NCI-H1930 (cell line): Measurements from ENCODE around the gene NPEPL1.

ENCODE experiments used
- DNase-seq, 2 experiments: peaks; one replicate each; lab custom pipeline; 2025; lab: John Stamatoyannopoulos, UW

Gene NPEPL1

DNA sequence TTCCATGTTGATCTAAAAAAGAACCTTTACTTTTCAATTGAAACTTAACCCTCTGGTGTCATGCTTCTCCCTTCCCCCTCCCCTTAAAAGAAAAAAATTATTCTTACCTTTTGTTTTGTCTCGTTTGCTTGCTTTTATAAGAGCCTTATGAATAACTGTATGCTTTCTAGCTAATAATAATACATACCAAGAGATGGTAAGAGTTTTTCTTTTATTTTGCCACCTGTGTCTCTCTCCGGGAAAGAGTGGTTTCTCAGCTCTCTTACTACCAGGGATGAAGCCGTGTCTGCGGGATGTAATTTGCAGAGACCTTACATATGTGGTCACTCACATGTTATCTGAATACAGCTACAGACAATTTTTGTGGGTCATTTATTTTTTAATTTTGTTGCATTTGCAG lies 33.8 kb upstream of the NPEPL1 start:
- DNase-seq = no peak

DNA sequence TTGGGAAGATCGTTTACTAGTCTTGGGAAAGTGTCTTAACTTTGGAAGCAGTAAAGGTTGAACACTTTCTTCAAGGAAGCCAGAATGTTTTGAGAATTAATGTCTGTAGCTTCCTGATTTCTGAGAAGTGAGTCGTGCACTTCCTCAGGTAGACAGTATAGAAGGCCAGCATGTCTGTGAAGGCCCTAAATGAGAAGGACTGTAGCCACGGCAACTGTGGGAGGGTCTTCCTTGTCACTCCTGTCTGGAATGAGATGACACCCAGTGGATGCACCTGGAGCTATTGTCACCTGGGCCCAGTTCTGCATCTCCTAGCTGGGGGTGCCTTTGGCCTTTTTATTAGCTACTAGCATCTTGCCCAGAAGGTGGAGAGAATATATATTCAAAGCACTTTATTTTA lies 32.8 kb upstream of the NPEPL1 start:
- DNase-seq = peak; percentile 16 to 33

DNA sequence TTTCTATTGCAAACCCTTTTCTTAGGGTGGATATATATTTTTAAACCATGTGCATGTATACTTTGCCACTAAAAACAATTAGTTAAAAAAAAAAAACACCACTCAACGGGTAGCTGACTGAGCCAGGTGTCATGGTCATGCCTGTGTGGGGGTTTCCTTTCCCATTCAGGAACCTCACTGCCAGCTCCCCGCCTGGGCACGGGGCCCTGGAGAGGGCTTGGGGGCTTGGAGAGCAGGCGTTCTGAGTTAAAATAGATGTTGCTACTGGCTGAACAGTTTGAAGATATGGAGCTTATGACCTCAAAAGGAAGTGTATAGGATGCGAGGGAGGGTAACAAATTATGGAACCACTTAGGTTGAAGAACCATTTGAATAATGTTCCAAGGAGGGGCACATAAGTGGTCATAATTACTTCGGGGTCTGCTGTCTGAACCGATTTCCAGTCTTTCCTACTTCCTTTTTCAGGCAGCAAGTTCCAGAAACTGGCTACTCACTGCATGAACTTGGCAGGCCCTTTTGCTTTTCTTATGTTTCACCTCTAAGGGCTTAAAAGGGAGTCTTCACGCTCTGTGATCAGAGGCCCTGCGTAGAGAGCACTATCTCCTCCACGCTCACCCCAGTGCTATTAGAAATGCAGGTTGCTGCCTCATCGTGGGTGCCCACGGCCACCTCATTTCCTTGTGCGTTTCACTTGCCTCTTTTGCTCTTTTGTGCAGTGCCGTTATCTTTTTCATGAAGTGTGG lies 31.6 kb upstream of the NPEPL1 start:
- no peak for DNase-seq

DNA sequence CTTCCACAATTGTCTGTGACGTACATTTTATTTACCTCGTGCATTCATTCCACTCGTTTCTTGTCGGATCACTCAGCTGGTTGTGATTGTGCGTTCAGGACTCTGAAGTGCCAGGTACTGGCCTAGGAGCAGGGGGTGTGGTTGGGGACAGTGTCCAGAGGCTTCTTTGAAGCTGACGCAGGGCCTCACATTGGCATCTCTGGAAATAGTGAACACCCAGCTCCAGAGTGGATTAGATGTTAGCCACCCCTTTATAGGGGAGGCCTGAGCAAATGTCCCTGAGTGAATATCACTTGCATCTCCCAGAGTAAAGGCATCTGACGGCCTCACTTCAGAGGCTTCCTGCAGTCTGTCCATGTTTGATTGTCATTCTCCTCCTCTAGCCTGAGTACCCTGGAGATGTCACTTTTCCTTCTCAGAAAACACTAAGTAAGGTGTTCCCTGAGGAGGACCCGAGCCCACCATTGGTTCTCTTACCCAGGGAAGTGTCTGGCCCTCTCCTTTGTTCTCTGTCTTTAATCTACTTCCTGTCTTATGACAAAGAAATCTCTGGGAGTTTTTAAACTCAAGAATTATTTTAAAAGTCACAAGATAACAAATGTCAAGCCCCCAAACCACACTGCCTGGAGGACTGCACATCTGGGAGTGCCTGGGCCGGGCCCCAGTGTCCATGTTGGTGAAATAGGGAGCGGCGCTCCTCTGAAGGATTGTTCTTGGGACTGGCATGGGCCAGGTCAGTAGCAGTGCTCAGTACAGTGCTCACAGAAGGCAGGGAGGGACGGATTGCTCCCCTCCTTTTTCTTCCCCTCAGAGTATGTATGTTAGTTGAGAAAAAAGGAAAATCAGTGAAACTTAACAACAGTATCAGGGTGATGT lies 30.8 kb upstream of the NPEPL1 start:
- no peak for DNase-seq

DNA sequence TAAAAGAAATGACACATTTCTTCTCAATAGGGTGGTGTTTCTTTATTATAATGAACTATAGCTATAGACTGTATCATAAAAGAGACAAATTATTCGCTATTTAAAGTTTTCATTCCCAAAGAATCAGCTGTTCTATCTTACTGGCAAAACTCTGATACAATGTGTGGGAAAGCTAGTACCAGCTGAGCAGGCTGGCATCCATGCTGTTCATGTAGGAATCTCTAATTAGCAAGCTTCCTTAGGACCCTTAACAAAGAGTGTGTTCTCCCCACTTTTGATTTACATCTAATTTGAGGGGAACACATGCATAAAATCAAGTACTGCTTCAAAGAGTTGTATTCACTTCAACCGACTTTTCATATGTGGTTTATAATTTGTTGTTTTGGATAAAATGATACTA lies 28.3 kb upstream of the NPEPL1 start:
- no peak for DNase-seq

DNA sequence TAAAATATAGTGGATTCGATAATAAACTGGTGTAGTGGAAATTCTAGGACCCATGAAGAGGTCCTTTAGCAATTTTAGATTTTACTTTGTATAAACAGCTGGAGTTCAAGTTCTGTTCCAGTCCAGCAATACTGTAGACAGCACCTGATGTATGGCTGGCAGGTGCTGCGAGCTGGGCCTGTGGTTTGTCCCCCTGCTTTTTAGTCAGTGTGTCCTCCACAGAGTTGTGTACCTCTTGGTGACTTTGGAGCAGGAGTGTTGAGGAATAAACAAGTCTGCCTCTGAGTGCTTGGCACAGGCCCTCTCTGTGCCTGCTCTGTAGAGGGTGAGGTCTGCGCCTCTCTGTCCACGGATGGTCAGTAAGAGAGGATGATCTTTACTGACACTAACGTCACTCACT lies 27.7 kb upstream of the NPEPL1 start:
- no peak for DNase-seq

DNA sequence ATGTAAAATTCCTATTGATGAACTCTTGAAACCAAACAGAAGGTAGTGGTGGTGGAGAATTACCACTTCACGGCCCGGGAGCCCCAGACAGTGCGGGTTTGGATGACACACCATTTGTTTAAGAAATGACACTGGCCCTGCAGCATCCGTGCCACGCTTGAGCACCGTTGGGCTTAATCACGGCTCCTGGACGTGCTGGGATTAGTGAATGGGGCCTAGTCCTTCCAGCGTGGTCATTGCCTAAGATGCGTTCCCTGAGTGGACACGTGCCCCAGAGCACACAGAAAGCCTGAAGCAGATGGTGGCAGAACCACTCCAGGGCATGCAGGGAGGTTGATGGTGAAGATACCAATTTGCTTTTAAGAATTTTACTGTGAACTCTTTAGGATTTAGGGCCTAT lies 27.0 kb upstream of the NPEPL1 start:
- DNase-seq = no peak

DNA sequence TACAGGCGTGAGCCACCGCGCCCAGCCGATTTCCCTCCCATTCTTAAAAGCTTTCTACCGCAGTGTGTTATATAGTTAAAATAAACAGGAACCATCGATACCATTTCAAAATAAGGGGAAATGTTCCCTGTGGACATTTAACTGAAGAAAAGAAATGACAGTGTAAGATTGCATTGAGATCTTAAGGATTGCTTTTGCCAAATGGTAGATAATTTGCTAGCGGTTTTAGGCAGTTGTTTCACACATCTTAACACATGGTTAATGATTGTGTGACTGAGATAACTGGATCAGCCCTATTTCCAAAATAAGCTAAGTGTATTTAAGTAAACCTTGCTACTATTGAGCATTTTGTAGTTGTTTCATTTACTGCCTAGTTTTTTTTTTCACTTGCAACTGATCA lies 25.9 kb upstream of the NPEPL1 start:
- DNase-seq = no peak

DNA sequence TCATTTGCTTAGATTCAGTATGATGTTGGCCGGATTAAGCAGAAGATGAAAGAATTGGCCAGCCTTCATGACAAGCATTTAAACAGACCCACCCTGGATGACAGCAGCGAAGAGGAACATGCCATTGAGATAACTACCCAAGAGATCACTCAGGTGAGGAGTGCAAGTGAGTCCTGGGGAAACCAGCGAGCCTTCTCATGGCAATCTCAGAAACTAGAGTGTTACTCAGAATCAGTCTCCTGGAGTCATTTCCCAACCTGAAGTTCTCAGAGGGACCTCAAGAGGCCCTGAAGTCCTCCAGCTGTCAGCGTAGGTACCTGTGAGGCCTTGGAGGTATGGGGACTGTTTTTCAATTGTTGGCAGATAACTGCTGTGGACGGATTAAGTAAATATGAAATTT lies 24.6 kb upstream of the NPEPL1 start:
- no peak for DNase-seq

DNA sequence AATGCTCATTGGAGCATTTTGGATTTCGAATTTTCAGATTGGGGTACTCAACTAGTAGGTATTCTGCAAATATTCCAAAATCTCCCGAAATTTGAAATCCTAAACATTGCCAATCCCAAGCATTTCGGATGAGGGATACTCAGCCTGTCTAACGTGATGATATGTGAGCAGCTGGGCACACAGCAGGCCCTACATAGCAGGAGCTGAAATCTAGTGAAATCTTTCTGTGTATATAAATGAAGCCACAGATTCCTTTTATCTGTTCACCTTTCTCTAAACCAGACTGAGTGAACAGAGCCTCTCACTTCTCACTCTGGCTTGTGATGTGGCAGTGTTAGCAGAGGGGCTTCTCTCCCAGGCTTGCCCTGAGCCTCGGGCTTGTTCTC lies 23.7 kb upstream of the NPEPL1 start:
- no peak for DNase-seq

DNA sequence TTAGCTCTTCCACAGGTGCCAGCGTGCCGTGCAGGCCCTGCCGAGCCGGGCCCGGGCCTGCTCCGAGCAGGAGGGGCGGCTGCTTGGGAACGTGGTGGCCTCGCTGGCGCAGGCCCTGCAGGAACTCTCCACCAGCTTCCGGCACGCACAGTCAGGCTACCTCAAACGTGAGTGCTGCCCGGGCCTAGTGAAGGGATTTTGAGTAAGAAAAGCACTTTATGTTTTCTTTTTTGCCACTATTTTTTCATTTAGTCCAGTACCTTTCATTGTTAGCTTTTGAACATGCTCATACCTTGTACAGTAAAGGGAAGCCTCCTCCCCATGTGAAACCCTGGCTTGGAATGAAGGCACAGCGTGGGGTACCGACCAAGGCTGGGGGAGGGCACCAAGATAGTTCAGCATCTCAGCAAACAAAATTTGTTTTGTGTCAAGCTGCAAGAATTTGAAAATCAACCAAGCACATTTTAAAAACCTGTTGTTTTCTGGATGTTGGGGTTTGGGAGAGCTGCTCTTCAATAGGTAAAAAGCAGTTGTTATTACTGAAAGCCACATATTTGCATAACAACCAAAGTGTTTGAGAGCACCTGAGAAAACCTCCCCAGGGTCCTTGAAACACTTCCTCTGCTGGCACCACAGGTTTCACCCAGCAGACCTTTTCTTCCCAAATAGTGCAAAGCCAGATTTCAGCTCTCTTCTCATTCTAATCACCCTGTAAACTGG lies 23.2 kb upstream of the NPEPL1 start:
- no peak for DNase-seq

DNA sequence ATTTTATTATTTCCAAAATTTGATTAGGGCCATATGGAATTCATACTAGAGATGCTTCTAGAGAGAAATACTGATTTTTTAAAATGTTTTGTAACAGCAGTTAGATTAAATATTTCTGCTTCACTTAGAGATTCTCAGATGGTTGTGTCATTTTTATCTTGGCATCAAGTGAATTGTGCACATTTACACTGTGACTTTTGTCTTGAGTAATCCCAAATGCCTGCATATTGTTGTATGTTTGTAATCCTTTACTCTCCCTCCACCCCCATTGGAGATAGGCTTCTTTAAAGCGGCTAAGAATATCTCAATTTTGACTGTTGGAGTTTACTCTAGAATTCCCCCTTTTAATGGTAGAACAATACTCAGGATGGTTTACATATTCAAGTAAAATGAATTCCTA lies 22.5 kb upstream of the NPEPL1 start:
- DNase-seq = no peak

DNA sequence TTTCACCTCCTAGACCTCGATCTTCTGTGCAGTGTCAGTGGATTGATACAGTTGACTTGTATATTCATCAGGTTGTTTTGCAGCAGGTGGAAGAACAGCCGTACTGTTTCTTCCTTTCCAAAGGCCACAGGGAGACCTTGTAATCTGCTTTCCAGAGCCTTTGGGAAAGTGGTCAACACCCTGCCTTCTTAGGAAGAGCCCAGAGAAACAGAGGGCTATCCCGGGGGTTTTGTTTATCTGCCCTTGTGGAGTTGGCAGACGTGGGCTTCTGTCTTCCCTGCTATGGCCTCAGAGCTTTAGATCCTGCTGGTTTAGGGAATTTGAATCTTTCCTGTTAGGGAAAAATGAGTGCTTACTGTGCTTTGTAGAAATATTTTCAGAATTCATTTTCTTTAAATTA lies 21.9 kb upstream of the NPEPL1 start:
- DNase-seq = no peak

DNA sequence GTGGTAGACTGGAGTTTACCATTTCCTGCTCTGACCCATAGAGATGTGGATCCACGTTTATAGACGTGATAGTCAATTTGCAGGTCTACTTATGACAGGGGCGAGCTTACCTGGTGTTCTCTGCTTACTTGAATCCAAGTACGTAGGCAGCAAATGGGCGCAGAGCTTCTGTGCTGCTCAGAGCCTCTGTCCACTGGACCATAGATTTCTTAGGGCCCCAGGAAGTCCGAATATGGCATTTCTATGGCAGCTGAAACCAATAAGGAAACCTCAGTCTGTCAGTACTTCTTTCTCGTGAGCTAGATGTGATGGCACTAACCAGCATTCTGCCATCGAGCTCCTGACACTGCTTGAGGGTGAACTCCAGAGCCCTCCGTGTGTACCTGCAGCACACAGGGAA lies 19.5 kb upstream of the NPEPL1 start:
- no peak for DNase-seq

DNA sequence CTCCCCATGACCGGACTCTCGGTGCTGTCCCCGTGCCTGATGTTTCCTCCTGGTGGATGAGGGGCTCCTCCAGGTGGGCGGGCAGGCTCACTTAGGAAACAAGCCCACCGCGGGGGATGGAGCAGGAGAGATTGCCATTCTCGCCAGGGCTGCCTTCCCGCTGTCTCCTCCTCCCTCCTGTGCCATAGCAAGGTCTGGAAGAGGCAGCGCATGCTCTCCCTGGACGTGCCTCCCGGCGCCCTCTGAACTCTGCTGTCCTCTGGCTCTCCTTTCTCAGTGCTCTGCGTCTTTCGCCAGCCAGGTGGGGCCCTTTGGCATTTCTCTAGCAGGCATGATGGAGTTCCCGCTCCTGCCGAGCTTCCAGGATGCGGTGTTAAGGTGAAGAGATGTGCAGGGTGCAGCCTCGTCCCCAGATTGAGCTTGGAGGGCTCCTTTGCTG lies 17.4 kb upstream of the NPEPL1 start:
- no peak for DNase-seq

DNA sequence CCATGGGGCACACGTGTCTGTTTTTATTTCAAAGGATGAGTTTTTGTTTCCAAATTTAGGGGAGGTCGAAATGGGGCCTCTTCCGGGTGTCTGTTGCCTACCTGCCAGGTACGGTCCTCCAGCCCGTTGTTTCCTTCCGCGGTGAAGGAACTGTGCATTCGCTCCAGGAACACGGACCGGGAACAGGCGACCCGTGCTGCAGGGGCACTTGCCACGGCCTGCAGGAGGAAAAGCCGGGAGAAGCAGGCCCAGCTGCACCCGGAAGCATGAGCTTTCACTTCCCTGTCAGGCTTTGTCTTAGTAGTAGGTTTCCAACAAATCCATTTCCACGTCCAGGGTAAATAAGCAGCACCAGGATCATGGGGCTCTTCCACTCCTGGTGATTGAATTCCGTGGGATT lies 17.0 kb upstream of the NPEPL1 start:
- no peak for DNase-seq

DNA sequence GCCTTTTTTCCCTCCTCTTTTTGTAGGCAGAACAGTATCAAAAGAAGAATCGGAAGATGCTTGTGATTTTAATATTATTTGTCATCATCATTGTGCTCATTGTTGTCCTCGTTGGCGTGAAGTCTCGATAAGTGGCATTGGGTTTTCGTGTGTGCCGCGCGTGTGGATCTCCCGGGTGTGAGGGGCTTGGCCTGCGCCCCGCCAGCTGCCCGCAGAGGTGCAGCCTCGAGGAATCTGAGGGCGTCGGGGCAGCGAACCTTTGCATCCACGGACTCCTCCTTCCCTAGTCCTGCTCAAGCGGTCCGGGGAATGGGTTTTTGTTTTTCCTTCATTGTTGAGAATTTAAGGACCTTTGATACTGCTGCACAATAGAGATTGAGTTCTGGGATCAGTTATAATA lies 16.4 kb upstream of the NPEPL1 start:
- DNase-seq = no peak

DNA sequence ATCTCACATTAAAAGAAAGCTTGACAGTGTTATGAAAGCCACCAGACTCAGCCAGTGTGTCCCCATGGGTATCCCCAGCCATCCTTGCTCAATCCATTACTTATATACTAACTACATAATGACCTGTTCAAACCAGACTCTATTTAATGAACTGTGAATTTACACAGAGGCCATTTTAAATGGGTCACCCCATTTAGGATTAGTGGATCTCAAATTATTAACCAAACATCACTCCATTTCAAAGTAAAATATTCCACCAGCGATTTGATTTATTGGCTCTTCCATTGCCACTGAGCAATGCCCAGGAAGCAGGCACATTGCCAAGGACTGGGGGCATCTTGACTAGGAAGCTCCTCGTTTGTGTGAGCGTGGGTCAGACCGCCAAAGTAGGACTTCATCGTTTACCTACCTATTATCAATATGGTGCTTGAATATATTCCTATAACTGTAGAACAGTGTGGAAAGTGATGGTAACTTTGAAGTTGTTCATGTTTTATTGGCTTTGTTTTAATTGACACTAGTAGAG lies 15.5 kb upstream of the NPEPL1 start:
- peak in 1 of 2 experiments; percentile 26 for DNase-seq

DNA sequence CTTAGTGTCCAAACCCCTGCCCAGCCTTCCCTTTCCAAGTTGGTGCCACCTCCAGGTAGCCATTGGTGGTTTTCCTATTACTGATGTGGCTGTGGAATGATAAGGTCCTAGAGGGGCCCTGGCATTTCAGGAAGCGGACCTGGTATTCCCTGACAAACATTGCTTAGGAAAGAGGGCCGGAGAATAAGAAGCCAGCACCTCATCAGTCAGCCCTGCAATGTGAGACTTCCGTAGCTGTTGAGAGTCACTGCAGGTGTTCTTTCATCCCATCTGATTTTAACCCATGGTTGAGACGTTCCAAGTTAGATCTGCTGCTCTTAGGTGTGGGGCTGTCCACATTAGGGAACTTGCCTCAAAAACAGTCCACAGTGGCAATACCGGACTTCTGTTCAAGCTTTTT lies 14.8 kb upstream of the NPEPL1 start:
- no peak for DNase-seq

DNA sequence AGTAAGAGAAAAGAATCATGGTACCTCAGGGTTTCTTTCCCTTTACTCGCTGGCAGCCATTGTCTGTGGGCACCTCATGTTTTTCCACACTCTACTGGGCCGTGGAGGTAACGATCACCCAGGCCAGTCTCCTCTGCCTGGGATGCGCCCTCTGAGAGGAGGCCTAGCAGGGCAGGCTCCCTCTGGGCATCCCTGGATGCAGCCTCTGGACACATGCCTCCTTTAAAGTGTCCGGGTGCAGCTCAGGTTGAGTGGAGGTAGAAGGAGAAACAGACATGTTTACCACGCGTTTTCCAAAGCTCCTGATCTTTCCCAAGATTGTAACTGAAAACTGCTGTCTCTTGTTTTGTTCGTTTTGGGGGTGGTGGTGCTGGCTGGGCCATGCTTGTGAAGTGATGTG lies 13.8 kb upstream of the NPEPL1 start:
- DNase-seq = no peak

DNA sequence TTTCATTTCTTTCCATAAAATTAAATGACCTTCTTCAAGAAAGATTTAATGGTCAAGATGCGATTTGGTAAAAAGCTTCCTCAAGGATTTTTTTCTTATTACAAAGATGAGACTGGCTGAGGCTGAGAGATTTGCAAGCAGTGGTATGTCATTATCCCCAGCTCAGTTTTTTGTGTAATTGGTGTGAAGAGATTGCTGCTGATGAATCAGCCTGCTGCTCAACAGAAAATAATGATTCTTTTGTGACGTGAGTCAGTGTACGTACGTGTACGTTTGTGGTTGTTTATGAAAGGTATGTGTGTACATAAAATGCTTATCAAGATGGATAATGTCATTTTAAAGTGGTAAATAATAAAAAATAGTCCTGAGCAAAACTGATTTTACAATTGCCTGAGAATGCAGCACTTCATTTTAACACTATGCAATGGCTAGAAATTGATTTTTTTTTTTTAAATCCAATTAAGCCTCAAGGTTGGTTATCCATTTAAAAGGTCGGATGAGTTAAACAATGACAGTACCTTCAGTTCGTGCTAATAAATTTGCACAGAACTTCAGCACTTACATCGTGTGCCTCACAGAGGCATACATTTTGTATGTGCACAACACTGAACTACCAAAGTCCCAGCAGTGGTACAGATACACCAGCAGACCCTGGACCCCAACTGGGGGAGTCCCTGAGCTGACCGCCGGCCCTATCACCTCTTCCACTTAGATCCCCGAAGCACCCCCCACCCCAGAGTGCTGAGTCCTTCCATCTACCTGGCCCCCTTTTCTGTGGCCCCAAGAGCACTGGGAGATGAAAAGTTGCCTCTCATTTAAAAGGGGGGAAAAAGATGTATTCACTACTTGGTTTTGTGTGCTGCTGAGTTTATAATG lies 9.7 kb upstream of the NPEPL1 start:
- DNase-seq = no peak

DNA sequence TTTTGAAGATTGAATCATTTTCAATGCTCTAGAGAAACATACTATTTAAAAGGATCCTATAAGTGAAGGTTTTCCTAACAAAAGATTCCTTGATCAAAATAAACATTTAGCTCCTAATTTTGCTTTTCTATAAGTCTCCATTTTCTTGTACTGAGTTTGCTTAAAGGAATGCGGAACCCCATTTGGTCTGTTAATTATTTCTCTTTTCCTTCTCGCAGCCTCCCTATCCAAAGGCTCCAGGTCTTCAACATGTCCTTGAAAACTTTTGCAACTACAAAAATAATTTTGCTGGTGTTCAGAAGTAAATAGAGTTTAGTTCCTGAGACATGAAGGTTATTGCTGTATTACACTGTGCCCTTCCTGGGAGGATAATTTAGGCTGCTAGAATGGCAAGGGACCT lies 8.3 kb upstream of the NPEPL1 start:
- no peak for DNase-seq
